ENCODE data around the gene CNKSR1.
A peak's percentile ranks its signal among the peaks of the same experiment; 100 is the strongest.

The CNKSR1 gene

GRCh38 chr1:26177182-26177684 is at the start of gene CNKSR1:
Gene CNKSR1, plus strand, starts transcription at chr1:26177491. Its CDS starts 57 bp downstream, at chr1:26177548.
- H3K36me3 ChIP-seq (ENCODE audit: control insufficient read depth, insufficient read depth, low read length) = no peaks in the 10 kb centered on the region
- H3K27ac ChIP-seq (ENCODE audit: low read length) = no peak within 1 kb of the TSS
- H3K9me3 ChIP-seq (ENCODE audit: control insufficient read depth, insufficient read depth, low read length) = no peaks in the 10 kb centered on the region
- H3K4me3 ChIP-seq (ENCODE audit: low read length) = peak within 1 kb of the TSS; percentile 38; the same call in 1 of the 2 replicates
- no peaks in the 10 kb centered on the region for H3K4me1 ChIP-seq (ENCODE audit: control insufficient read depth, insufficient read depth, low read length)
- no CpG with 5 or more reads among the region's 21 CpGs for WGBS (ENCODE audit: insufficient coverage, insufficient read length)
- DNase-seq (ENCODE audit: low read depth, low spot score) = peak; percentile 87
- H3K27me3 ChIP-seq (ENCODE audit: control insufficient read depth, insufficient read depth, low read length) = no peaks in the 10 kb centered on the region

GRCh38 chr1:26129778-26130177 is 47.5 kb upstream of the CNKSR1 start:
- Histone ChIP-seq H3K27ac (ENCODE audit: low read length) (no peak overlapping the region), H3K9me3 (ENCODE audit: control insufficient read depth, insufficient read depth, low read length) (no peaks in the 10 kb centered on the region), H3K36me3 (ENCODE audit: control insufficient read depth, insufficient read depth, low read length) (no peaks in the 10 kb centered on the region), H3K4me1 (ENCODE audit: control insufficient read depth, insufficient read depth, low read length) (no peaks in the 10 kb centered on the region), H3K27me3 (ENCODE audit: control insufficient read depth, insufficient read depth, low read length) (no peaks in the 10 kb centered on the region), H3K4me3 (ENCODE audit: low read length) (no peak overlapping the region)
- WGBS (ENCODE audit: insufficient coverage, insufficient read length) = no CpG with 5 or more reads among the region's 4 CpGs
- DNase-seq (ENCODE audit: low read depth, low spot score) = no peak

GRCh38 chr1:26130695-26131094 is 46.6 kb upstream of the CNKSR1 start:
- no peak overlapping the region for H3K4me3 ChIP-seq (ENCODE audit: low read length)
- no peaks in the 10 kb centered on the region for H3K36me3 ChIP-seq (ENCODE audit: control insufficient read depth, insufficient read depth, low read length)
- H3K4me1 ChIP-seq (ENCODE audit: control insufficient read depth, insufficient read depth, low read length) = no peaks in the 10 kb centered on the region
- no peaks in the 10 kb centered on the region for H3K9me3 ChIP-seq (ENCODE audit: control insufficient read depth, insufficient read depth, low read length)
- WGBS (ENCODE audit: insufficient coverage, insufficient read length) = no CpG with 5 or more reads among the region's 1 CpG
- no peak overlapping the region for H3K27ac ChIP-seq (ENCODE audit: low read length)
- no peaks in the 10 kb centered on the region for H3K27me3 ChIP-seq (ENCODE audit: control insufficient read depth, insufficient read depth, low read length)
- DNase-seq (ENCODE audit: low read depth, low spot score) = no peak

GRCh38 chr1:26132128-26132833 is 45.0 kb upstream of the CNKSR1 start:
- WGBS (ENCODE audit: insufficient coverage, insufficient read length) = no CpG with 5 or more reads among the region's 5 CpGs
- H3K9me3 ChIP-seq (ENCODE audit: control insufficient read depth, insufficient read depth, low read length) = no peaks in the 10 kb centered on the region
- DNase-seq (ENCODE audit: low read depth, low spot score) = no peak

GRCh38 chr1:26132834-26133167 is 44.5 kb upstream of the CNKSR1 start:
- H3K9me3 ChIP-seq (ENCODE audit: control insufficient read depth, insufficient read depth, low read length) = no peaks in the 10 kb centered on the region
- WGBS (ENCODE audit: insufficient coverage, insufficient read length) = no CpG with 5 or more reads among the region's 2 CpGs
- H3K4me1 ChIP-seq (ENCODE audit: control insufficient read depth, insufficient read depth, low read length) = no peaks in the 10 kb centered on the region
- no peak for DNase-seq (ENCODE audit: low read depth, low spot score)
- H3K27me3 ChIP-seq (ENCODE audit: control insufficient read depth, insufficient read depth, low read length) = no peaks in the 10 kb centered on the region
- H3K4me3 ChIP-seq (ENCODE audit: low read length) = no peak overlapping the region
- H3K27ac ChIP-seq (ENCODE audit: low read length) = no peak overlapping the region
- H3K36me3 ChIP-seq (ENCODE audit: control insufficient read depth, insufficient read depth, low read length) = no peaks in the 10 kb centered on the region

More at GRCh38 chr1:26132128-26132833, 45.0 kb upstream of the CNKSR1 start:
- no peaks in the 10 kb centered on the region for H3K36me3 ChIP-seq (ENCODE audit: control insufficient read depth, insufficient read depth, low read length)
- no peak overlapping the region for H3K27ac ChIP-seq (ENCODE audit: low read length)
- H3K27me3 ChIP-seq (ENCODE audit: control insufficient read depth, insufficient read depth, low read length) = no peaks in the 10 kb centered on the region
- H3K4me1 ChIP-seq (ENCODE audit: control insufficient read depth, insufficient read depth, low read length) = no peaks in the 10 kb centered on the region
- H3K4me3 ChIP-seq (ENCODE audit: low read length) = no peak overlapping the region

- Histone ChIP-seq H3K4me1 (ENCODE audit: control insufficient read depth, insufficient read depth, low read length) (no peaks in the 10 kb centered on the region), H3K4me3 (ENCODE audit: low read length) (no peak overlapping the region), H3K9me3 (ENCODE audit: control insufficient read depth, insufficient read depth, low read length) (no peaks in the 10 kb centered on the region), H3K36me3 (ENCODE audit: control insufficient read depth, insufficient read depth, low read length) (no peaks in the 10 kb centered on the region), H3K27me3 (ENCODE audit: control insufficient read depth, insufficient read depth, low read length) (no peaks in the 10 kb centered on the region), H3K27ac (ENCODE audit: low read length) (no peak overlapping the region)
- no CpG with 5 or more reads among the region's 3 CpGs for WGBS (ENCODE audit: insufficient coverage, insufficient read length)
- no peak for DNase-seq (ENCODE audit: low read depth, low spot score)
Measured at GRCh38 chr1:26134466-26134865, 42.8 kb upstream of the CNKSR1 start.

- Histone ChIP-seq H3K4me1 (ENCODE audit: control insufficient read depth, insufficient read depth, low read length) (no peaks in the 10 kb centered on the region), H3K4me3 (ENCODE audit: low read length) (no peak overlapping the region), H3K27me3 (ENCODE audit: control insufficient read depth, insufficient read depth, low read length) (no peaks in the 10 kb centered on the region), H3K27ac (ENCODE audit: low read length) (no peak overlapping the region), H3K9me3 (ENCODE audit: control insufficient read depth, insufficient read depth, low read length) (no peaks in the 10 kb centered on the region), H3K36me3 (ENCODE audit: control insufficient read depth, insufficient read depth, low read length) (no peaks in the 10 kb centered on the region)
- no CpG with 5 or more reads among the region's 3 CpGs for WGBS (ENCODE audit: insufficient coverage, insufficient read length)
- DNase-seq (ENCODE audit: low read depth, low spot score) = no peak
Measured at GRCh38 chr1:26138974-26139558, 38.2 kb upstream of the CNKSR1 start.

- Histone ChIP-seq H3K9me3 (ENCODE audit: control insufficient read depth, insufficient read depth, low read length) (no peaks in the 10 kb centered on the region), H3K36me3 (ENCODE audit: control insufficient read depth, insufficient read depth, low read length) (no peaks in the 10 kb centered on the region), H3K4me1 (ENCODE audit: control insufficient read depth, insufficient read depth, low read length) (no peaks in the 10 kb centered on the region), H3K4me3 (ENCODE audit: low read length) (no peak overlapping the region), H3K27me3 (ENCODE audit: control insufficient read depth, insufficient read depth, low read length) (no peaks in the 10 kb centered on the region), H3K27ac (ENCODE audit: low read length) (no peak overlapping the region)
- no peak for DNase-seq (ENCODE audit: low read depth, low spot score)
- whole genome bisulfite sequencing (ENCODE audit: insufficient coverage, insufficient read length) = no CpG with 5 or more reads among the region's 8 CpGs
Measured at GRCh38 chr1:26142159-26142558, 35.1 kb upstream of the CNKSR1 start.

- Histone ChIP-seq H3K9me3 (ENCODE audit: control insufficient read depth, insufficient read depth, low read length) (no peaks in the 10 kb centered on the region), H3K36me3 (ENCODE audit: control insufficient read depth, insufficient read depth, low read length) (no peaks in the 10 kb centered on the region), H3K4me3 (ENCODE audit: low read length) (no peak overlapping the region), H3K4me1 (ENCODE audit: control insufficient read depth, insufficient read depth, low read length) (no peaks in the 10 kb centered on the region), H3K27me3 (ENCODE audit: control insufficient read depth, insufficient read depth, low read length) (no peaks in the 10 kb centered on the region; the same call in 1 of the 2 replicates), H3K27ac (ENCODE audit: low read length) (no peak overlapping the region)
- WGBS (ENCODE audit: insufficient coverage, insufficient read length) = no CpG with 5 or more reads among the region's 19 CpGs
- DNase-seq (ENCODE audit: low read depth, low spot score) = peak; percentile 66
Measured at GRCh38 chr1:26145041-26145959, 32.0 kb upstream of the CNKSR1 start.

- no peaks in the 10 kb centered on the region; the same call in 1 of the 2 replicates for H3K27me3 ChIP-seq (ENCODE audit: control insufficient read depth, insufficient read depth, low read length)
- no CpG with 5 or more reads among the region's 6 CpGs for WGBS (ENCODE audit: insufficient coverage, insufficient read length)
- no peak overlapping the region for H3K27ac ChIP-seq (ENCODE audit: low read length)
- H3K36me3 ChIP-seq (ENCODE audit: control insufficient read depth, insufficient read depth, low read length) = no peaks in the 10 kb centered on the region
- no peak for DNase-seq (ENCODE audit: low read depth, low spot score)
- no peaks in the 10 kb centered on the region for H3K9me3 ChIP-seq (ENCODE audit: control insufficient read depth, insufficient read depth, low read length)
- no peak overlapping the region for H3K4me3 ChIP-seq (ENCODE audit: low read length)
- H3K4me1 ChIP-seq (ENCODE audit: control insufficient read depth, insufficient read depth, low read length) = no peaks in the 10 kb centered on the region
Measured at GRCh38 chr1:26145960-26146294, 31.4 kb upstream of the CNKSR1 start.

Data from iPS DF 6.9 (cell line).